GM12864 (cell line): ENCODE data around the gene ITGB4.
"Not testable (repeated sequence)": the region's sequence is repeated elsewhere in the genome, so short reads cannot be mapped to it uniquely, and the experiment has no call there.

Experiments
- DNase-seq: peaks from one replicate; pipeline ENCODE4 v3.0.0-alpha.2; 2011; ENCODE audit warnings: low read depth
- H3K4me3 ChIP-seq: 2 replicates; pipeline ENCODE4 v1.5.1; 2011; ENCODE audit warnings: mild to moderate bottlenecking, low read depth, low read length, control low read depth
- CTCF ChIP-seq: IDR thresholded peaks from 2 replicates; pipeline ENCODE4 v1.5.1; 2011; ENCODE audit warnings: low read depth, mild to moderate bottlenecking, moderate library complexity, low read length, control low read depth, inconsistent platforms; ENCODE audit errors: missing control alignments

ITGB4 gene

GRCh38 chr17:75757086-75757681, 35.9 kb downstream of the ITGB4 start:
- DNase-seq = no peak
- no peak for TF ChIP-seq CTCF
- H3K4me3 ChIP-seq = no peak overlapping the region

- no peak overlapping the region for H3K4me3 ChIP-seq
- no peak for TF ChIP-seq CTCF
- no peak for DNase-seq
These were observed 37.1 kb downstream of the ITGB4 start for GRCh38 chr17:75758131-75758905.

GRCh38 chr17:75759457-75759856, 38.2 kb downstream of the ITGB4 start:
- no peak for DNase-seq
- no peak for TF ChIP-seq CTCF
- no peak overlapping the region for H3K4me3 ChIP-seq

- not testable (repeated sequence) for H3K4me3 ChIP-seq, DNase-seq
These were observed 38.9 kb downstream of the ITGB4 start for GRCh38 chr17:75759978-75760640.

GRCh38 chr17:75762513-75763268, 41.4 kb downstream of the ITGB4 start:
- no peak for DNase-seq
- no peak for TF ChIP-seq CTCF
- no peak overlapping the region for H3K4me3 ChIP-seq

- no peak for DNase-seq
- no peak overlapping the region for H3K4me3 ChIP-seq
- no peak for TF ChIP-seq CTCF
These were observed 42.0 kb downstream of the ITGB4 start for GRCh38 chr17:75763269-75763607.
